SU-DHL-6 (cell line): ENCODE results near the gene C1QTNF6.

Experiments used
- H2AFZ ChIP-seq: fragments of 200-600 bp; sonication (generic); 2 replicates; pipeline ENCODE4 v1.6.1; 2014; ENCODE audit warnings: low read depth, mild to moderate bottlenecking, moderate library complexity, mixed read lengths, antibody characterized with exemption, low read length; ENCODE audit not compliant: severe bottlenecking
- H3F3A ChIP-seq: fragments of 200-600 bp; shearing (Covaris generic); 2 replicates; pipeline ENCODE4 v1.6.0; 2016; ENCODE audit warnings: antibody characterized with exemption, mild to moderate bottlenecking; ENCODE audit not compliant: insufficient read depth
- H3K27ac ChIP-seq: fragments of 200-600 bp; sonication (generic); 2 replicates; pipeline ENCODE4 v1.5.1; 2016; ENCODE audit warnings: low read depth, mild to moderate bottlenecking, low read length, moderate library complexity, mixed read lengths
- H3K27me3 ChIP-seq: fragments of 200-600 bp; sonication (generic), shearing (Covaris generic); 2 replicates; pipeline ENCODE4 v1.6.0; 2014; ENCODE audit warnings: mild to moderate bottlenecking, low read length
- H3K36me3 ChIP-seq: fragments of 200-600 bp; sonication (generic); 2 replicates; pipeline ENCODE4 v1.6.1; 2014; ENCODE audit warnings: mild to moderate bottlenecking, low read length, mixed read lengths
- H3K4me2 ChIP-seq: fragments of 300-600, 200-600 bp; shearing (Covaris generic), sonication (generic); 2 replicates; pipeline ENCODE4 v1.6.0; 2014; ENCODE audit warnings: low read length, low read depth, mild to moderate bottlenecking; ENCODE audit not compliant: poor library complexity, severe bottlenecking
- H3K4me3 ChIP-seq: fragments of 200-600 bp; sonication (generic); 2 replicates; pipeline ENCODE4 v1.5.1; 2014; ENCODE audit warnings: antibody characterized with exemption, low read length, mild to moderate bottlenecking, mixed read lengths; ENCODE audit not compliant: insufficient read depth, poor library complexity, severe bottlenecking
- H3K79me2 ChIP-seq: fragments of 200-600 bp; sonication (generic); 2 replicates; pipeline ENCODE4 v1.6.1; 2014; ENCODE audit warnings: mild to moderate bottlenecking, low read length, moderate library complexity; ENCODE audit not compliant: insufficient read depth
- H3K9ac ChIP-seq: fragments of 200-600 bp; sonication (generic); 2 replicates; pipeline ENCODE4 v1.7.0; 2014; ENCODE audit warnings: mild to moderate bottlenecking, low read length
- H3K9me2 ChIP-seq: fragments of 200-600 bp; sonication (generic); replicated peaks from 2 replicates; pipeline ENCODE4 v1.6.1; 2014; ENCODE audit warnings: low read length; ENCODE audit not compliant: insufficient read depth
- H3K9me3 ChIP-seq: fragments of 200-600 bp; sonication (generic); 2 replicates; pipeline ENCODE4 v1.6.1; 2014; ENCODE audit warnings: low read length, mixed read lengths; ENCODE audit not compliant: insufficient read depth
- H4K20me1 ChIP-seq: fragments of 200-600 bp; sonication (generic); 2 replicates; pipeline ENCODE4 v1.6.1; 2014; ENCODE audit warnings: low read depth, mild to moderate bottlenecking, antibody characterized with exemption, low read length, moderate library complexity, mixed read lengths
- CTCF ChIP-seq: fragments of 200-600 bp; sonication (generic); IDR thresholded peaks from one replicate; pipeline ENCODE4 v1.5.1; 2017; ENCODE audit warnings: antibody characterized with exemption, mild to moderate bottlenecking, low read length, moderate library complexity; ENCODE audit not compliant: insufficient read depth, poor library complexity, severe bottlenecking
- EZH2phosphoT487 ChIP-seq: fragments of 200-600 bp; sonication (generic), shearing (Covaris generic); conservative IDR thresholded peaks from 2 replicates; pipeline ENCODE4 v1.6.1; 2018; ENCODE audit warnings: mild to moderate bottlenecking, antibody characterized with exemption, low read length, moderate library complexity, mixed read lengths

C1QTNF6 gene

GRCh38 chr22:37153901-37154300 is 34.1 kb downstream of the C1QTNF6 start:
- H3K4me2 ChIP-seq = no peak overlapping the region
- no peaks in the 10 kb centered on the region for H3K27me3 ChIP-seq
- no peak overlapping the region for H2AFZ ChIP-seq
- H3K27ac ChIP-seq = no peak overlapping the region
- no peak overlapping the region for H3K4me3 ChIP-seq
- no peaks in the 10 kb centered on the region for H3K9me3 ChIP-seq
- H4K20me1 ChIP-seq = no peaks in the 10 kb centered on the region
- no peaks in the 10 kb centered on the region for H3K36me3 ChIP-seq
- TF ChIP-seq CTCF (no peak), EZH2phosphoT487 (no peak)
- H3K9ac ChIP-seq = no peak overlapping the region
- H3F3A ChIP-seq = no peaks in the 10 kb centered on the region
- no peaks in the 10 kb centered on the region for H3K79me2 ChIP-seq
- H3K9me2 ChIP-seq = no peaks in the 10 kb centered on the region

- Histone ChIP-seq H3K4me2 (no peak overlapping the region), H3K9me3 (no peaks in the 10 kb centered on the region), H2AFZ (no peak overlapping the region), H3F3A (no peaks in the 10 kb centered on the region), H3K9ac (no peak overlapping the region), H3K27ac (no peak overlapping the region), H3K27me3 (no peaks in the 10 kb centered on the region), H3K36me3 (no peaks in the 10 kb centered on the region), H3K79me2 (no peaks in the 10 kb centered on the region), H3K9me2 (no peaks in the 10 kb centered on the region), H4K20me1 (no peaks in the 10 kb centered on the region), H3K4me3 (no peak overlapping the region)
- TF ChIP-seq CTCF (no peak), EZH2phosphoT487 (no peak)
Observed at GRCh38 chr22:37151401-37151800, 36.6 kb downstream of the C1QTNF6 start.

- no peaks in the 10 kb centered on the region for H3F3A ChIP-seq
- no peak overlapping the region for H3K4me3 ChIP-seq
- H3K27ac ChIP-seq = no peak overlapping the region
- TF ChIP-seq EZH2phosphoT487 (no peak), CTCF (no peak)
- no peaks in the 10 kb centered on the region for H3K36me3 ChIP-seq
- H3K9me2 ChIP-seq = no peaks in the 10 kb centered on the region
- H3K27me3 ChIP-seq = no peaks in the 10 kb centered on the region
- no peaks in the 10 kb centered on the region for H3K79me2 ChIP-seq
- no peak overlapping the region for H2AFZ ChIP-seq
- H4K20me1 ChIP-seq = no peaks in the 10 kb centered on the region
- H3K9me3 ChIP-seq = no peaks in the 10 kb centered on the region
- no peak overlapping the region for H3K4me2 ChIP-seq
- H3K9ac ChIP-seq = no peak overlapping the region
Observed at GRCh38 chr22:37150701-37151100, 37.3 kb downstream of the C1QTNF6 start.
